ENCODE results near the gene CLVS2.

DNA sequence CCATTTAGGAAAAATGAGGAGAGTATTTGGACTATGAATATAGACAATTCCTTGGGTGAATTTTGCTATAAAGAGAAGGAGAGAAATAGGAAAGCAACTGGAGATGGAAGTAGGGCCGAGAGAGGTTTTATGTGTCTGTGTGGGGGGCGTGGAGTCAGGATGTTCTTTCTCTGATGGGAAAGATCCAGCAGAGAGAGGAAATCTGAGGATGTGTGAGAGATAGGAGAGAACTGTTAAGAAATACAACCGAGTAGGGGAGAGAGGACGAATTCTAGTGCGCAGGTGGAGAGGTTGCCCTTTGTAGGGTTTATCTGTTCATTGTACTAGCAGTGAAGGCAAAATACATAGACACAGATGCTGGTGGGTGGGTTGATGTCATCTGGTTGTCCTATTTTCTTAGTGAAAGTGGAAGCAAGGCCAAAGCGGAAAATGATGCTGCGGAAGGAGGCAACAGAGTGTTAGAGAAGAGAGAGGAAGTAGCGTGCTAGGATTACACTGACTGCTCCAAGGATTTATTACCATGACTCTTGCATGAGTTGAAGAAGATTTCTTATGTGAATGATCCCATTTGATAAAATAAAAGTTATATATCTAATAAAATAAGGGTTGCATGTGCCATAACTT, 57.7 kb downstream of the CLVS2 start:
- TF ChIP-seq, protein P1, sequence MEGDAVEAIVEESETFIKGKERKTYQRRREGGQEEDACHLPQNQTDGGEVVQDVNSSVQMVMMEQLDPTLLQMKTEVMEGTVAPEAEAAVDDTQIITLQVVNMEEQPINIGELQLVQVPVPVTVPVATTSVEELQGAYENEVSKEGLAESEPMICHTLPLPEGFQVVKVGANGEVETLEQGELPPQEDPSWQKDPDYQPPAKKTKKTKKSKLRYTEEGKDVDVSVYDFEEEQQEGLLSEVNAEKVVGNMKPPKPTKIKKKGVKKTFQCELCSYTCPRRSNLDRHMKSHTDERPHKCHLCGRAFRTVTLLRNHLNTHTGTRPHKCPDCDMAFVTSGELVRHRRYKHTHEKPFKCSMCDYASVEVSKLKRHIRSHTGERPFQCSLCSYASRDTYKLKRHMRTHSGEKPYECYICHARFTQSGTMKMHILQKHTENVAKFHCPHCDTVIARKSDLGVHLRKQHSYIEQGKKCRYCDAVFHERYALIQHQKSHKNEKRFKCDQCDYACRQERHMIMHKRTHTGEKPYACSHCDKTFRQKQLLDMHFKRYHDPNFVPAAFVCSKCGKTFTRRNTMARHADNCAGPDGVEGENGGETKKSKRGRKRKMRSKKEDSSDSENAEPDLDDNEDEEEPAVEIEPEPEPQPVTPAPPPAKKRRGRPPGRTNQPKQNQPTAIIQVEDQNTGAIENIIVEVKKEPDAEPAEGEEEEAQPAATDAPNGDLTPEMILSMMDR (optimal IDR thresholded peaks at IDR 0.05 in 1 of 3, IDR thresholded peaks at IDR 0.05 in 1 of 3, conservative IDR thresholded peaks at IDR 0.05 in 1 of 3; ENCODE audit: extremely low read depth in 1 of 3, insufficient read depth in 2 of 3, low read length in 3 of 3): no peak
- no peak for TF ChIP-seq EZH2 (IDR thresholded peaks at IDR 0.05; ENCODE audit: low read length)

All from keratinocyte (primary cell).